ENCODE data around the gene GRIN2A. TPM values are rescaled to one million over a fixed set of nuclear protein-coding genes. Genes with fewer than 3 reads are reported as not detected.

GRIN2A gene
- total and polyA plus RNA-seq, 2 experiments from 2014 or later = not detected

GRCh38 chr16:9911231-9911630 is 271.0 kb downstream of the GRIN2A start:
- Histone ChIP-seq H3K9ac (no peak overlapping the region), H3K9me2 (ENCODE audit: insufficient read depth) (no peaks in the 10 kb centered on the region), H3K4me3 (no peak overlapping the region), H3K27me3 (replicated peaks; ENCODE audit: insufficient read depth) (no peaks in the 10 kb centered on the region), H3K36me3 (ENCODE audit: low read depth) (no peaks in the 10 kb centered on the region), H3K79me2 (ENCODE audit: insufficient read depth) (no peaks in the 10 kb centered on the region), H3K27ac (no peak overlapping the region), H2AFZ (no peak overlapping the region), H3K4me1 (ENCODE audit: insufficient read depth) (no peaks in the 10 kb centered on the region), H3K9me3 (ENCODE audit: low read depth) (no peaks in the 10 kb centered on the region), H3K4me2 (ENCODE audit: unreplicated experiment) (no peak overlapping the region), H4K20me1 (ENCODE audit: insufficient read depth) (no peaks in the 10 kb centered on the region), H3F3A (ENCODE audit: insufficient read depth) (no peaks in the 10 kb centered on the region)
- WGBS, 2 experiments (ENCODE audit: low coverage in 1 of 2, low lambda C conversion rate in 2 of 2, missing lambda C conversion rate in 2 of 2) = 27% methylated on average over 4 of the region's 4 CpGs
- in situ Hi-C loops (cut with MboI) = no loop called here
- TF ChIP-seq EZH2phosphoT487 (IDR thresholded peaks at IDR 0.05; ENCODE audit: insufficient read depth, low read depth) (no peak), EZH2 (IDR thresholded peaks at IDR 0.05; ENCODE audit: insufficient read depth, poor library complexity, severe bottlenecking) (no peak)
- DNase-seq = no peak

- Histone ChIP-seq H3K9ac (no peak overlapping the region), H3K79me2 (ENCODE audit: insufficient read depth) (no peaks in the 10 kb centered on the region), H3F3A (ENCODE audit: insufficient read depth) (no peaks in the 10 kb centered on the region), H3K9me3 (ENCODE audit: low read depth) (no peaks in the 10 kb centered on the region), H3K36me3 (ENCODE audit: low read depth) (no peaks in the 10 kb centered on the region), H4K20me1 (ENCODE audit: insufficient read depth) (no peaks in the 10 kb centered on the region), H3K9me2 (ENCODE audit: insufficient read depth) (no peaks in the 10 kb centered on the region), H2AFZ (no peak overlapping the region), H3K27ac (no peak overlapping the region), H3K4me3 (no peak overlapping the region), H3K27me3 (replicated peaks; ENCODE audit: insufficient read depth) (no peaks in the 10 kb centered on the region), H3K4me2 (ENCODE audit: unreplicated experiment) (no peak overlapping the region), H3K4me1 (ENCODE audit: insufficient read depth) (no peaks in the 10 kb centered on the region)
- in situ Hi-C loops (cut with MboI) = no loop called here
- WGBS, 2 experiments (ENCODE audit: low coverage in 1 of 2, low lambda C conversion rate in 2 of 2, missing lambda C conversion rate in 2 of 2) = 29 to 43% methylated on average over 2 of the region's 2 CpGs
- no peak for TF ChIP-seq EZH2phosphoT487 (IDR thresholded peaks at IDR 0.05; ENCODE audit: insufficient read depth, low read depth)
- no peak for TF ChIP-seq EZH2 (IDR thresholded peaks at IDR 0.05; ENCODE audit: insufficient read depth, poor library complexity, severe bottlenecking)
- DNase-seq = no peak
Observed at GRCh38 chr16:9909072-9909825, 273.0 kb downstream of the GRIN2A start.

- WGBS, 2 experiments (ENCODE audit: low coverage in 1 of 2, low lambda C conversion rate in 2 of 2, missing lambda C conversion rate in 2 of 2) = 18 to 19% methylated on average over 5 of the region's 5 CpGs
- in situ Hi-C loops (cut with MboI) = no loop called here
- no peak for DNase-seq
Observed at GRCh38 chr16:9908613-9909012, 273.6 kb downstream of the GRIN2A start.

GRCh38 chr16:9907752-9908151 is 274.5 kb downstream of the GRIN2A start:
- Histone ChIP-seq H3K36me3 (ENCODE audit: low read depth) (no peaks in the 10 kb centered on the region), H3K27me3 (replicated peaks; ENCODE audit: insufficient read depth) (no peaks in the 10 kb centered on the region), H4K20me1 (ENCODE audit: insufficient read depth) (no peaks in the 10 kb centered on the region), H3K4me2 (ENCODE audit: unreplicated experiment) (no peak overlapping the region), H3K79me2 (ENCODE audit: insufficient read depth) (no peaks in the 10 kb centered on the region), H3F3A (ENCODE audit: insufficient read depth) (no peaks in the 10 kb centered on the region), H3K4me1 (ENCODE audit: insufficient read depth) (no peaks in the 10 kb centered on the region), H3K27ac (no peak overlapping the region), H3K9ac (no peak overlapping the region), H3K4me3 (no peak overlapping the region), H3K9me3 (ENCODE audit: low read depth) (no peaks in the 10 kb centered on the region), H3K9me2 (ENCODE audit: insufficient read depth) (no peaks in the 10 kb centered on the region), H2AFZ (no peak overlapping the region)
- in situ Hi-C loops (cut with MboI) = no loop called here
- WGBS, 2 experiments (ENCODE audit: low coverage in 1 of 2, low lambda C conversion rate in 2 of 2, missing lambda C conversion rate in 2 of 2) = 11 to 15% methylated on average over 8 of the region's 8 CpGs
- DNase-seq = no peak
- TF ChIP-seq EZH2 (IDR thresholded peaks at IDR 0.05; ENCODE audit: insufficient read depth, poor library complexity, severe bottlenecking) (no peak), EZH2phosphoT487 (IDR thresholded peaks at IDR 0.05; ENCODE audit: insufficient read depth, low read depth) (no peak)

More at GRCh38 chr16:9908613-9909012, 273.6 kb downstream of the GRIN2A start:
- Histone ChIP-seq H3K27me3 (replicated peaks; ENCODE audit: insufficient read depth) (no peaks in the 10 kb centered on the region), H3K4me2 (ENCODE audit: unreplicated experiment) (no peak overlapping the region), H2AFZ (no peak overlapping the region), H3F3A (ENCODE audit: insufficient read depth) (no peaks in the 10 kb centered on the region), H3K9me2 (ENCODE audit: insufficient read depth) (no peaks in the 10 kb centered on the region), H3K9me3 (ENCODE audit: low read depth) (no peaks in the 10 kb centered on the region), H3K4me3 (no peak overlapping the region), H4K20me1 (ENCODE audit: insufficient read depth) (no peaks in the 10 kb centered on the region), H3K27ac (no peak overlapping the region), H3K9ac (no peak overlapping the region), H3K79me2 (ENCODE audit: insufficient read depth) (no peaks in the 10 kb centered on the region), H3K36me3 (ENCODE audit: low read depth) (no peaks in the 10 kb centered on the region), H3K4me1 (ENCODE audit: insufficient read depth) (no peaks in the 10 kb centered on the region)
- TF ChIP-seq EZH2phosphoT487 (IDR thresholded peaks at IDR 0.05; ENCODE audit: insufficient read depth, low read depth) = no peak
- TF ChIP-seq EZH2 (IDR thresholded peaks at IDR 0.05; ENCODE audit: insufficient read depth, poor library complexity, severe bottlenecking) = no peak

All from GM23248 (cell line).